ENCODE measurements around the gene TBCC.

GRCh38 chr6:42791706-42792320 is 45.9 kb upstream of the TBCC start:
- TF ChIP-seq CTCF (IDR thresholded peaks at IDR 0.05) = no peak
- TF ChIP-seq POLR2A (IDR thresholded peaks at IDR 0.05) = no peak
- peak in 1 of 4 donors; percentile 5 for TF ChIP-seq POLR2AphosphoS5 (IDR thresholded peaks at IDR 0.05)

Data from sigmoid colon (tissue), 4 donors.